ENCODE measurements around the gene KAT6B.

The KAT6B gene

GRCh38 chr10:75068523-75068922 is 242.1 kb downstream of the KAT6B start:
- no peak for DNase-seq (ENCODE audit: low spot score)

- no peak for DNase-seq (ENCODE audit: low spot score)
Measured at GRCh38 chr10:75070476-75070875, 244.1 kb downstream of the KAT6B start.

DNA sequence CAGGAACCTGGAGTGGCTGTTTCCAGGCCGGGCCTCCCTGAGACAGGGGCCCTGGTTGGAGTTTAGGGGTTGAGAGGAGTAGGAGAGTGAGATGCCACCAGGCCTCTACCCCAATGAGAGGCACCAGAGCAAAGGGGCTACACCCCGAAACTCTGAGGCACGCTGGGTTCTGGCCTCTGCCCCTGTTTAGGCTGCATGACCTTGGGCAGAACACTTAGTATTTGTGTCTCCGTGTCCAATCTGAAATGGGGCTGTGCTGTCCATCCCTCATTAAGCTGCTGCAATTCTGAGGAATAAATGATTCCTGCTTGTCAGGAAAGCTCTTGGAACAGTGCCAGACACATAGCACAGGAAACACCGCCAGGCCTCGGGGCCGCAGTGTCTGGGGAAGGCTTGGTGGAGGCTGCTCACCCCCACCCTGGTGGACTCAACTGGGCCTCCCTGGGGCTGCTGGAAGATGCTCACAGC is 244.6 kb downstream of the KAT6B start:
- DNase-seq (ENCODE audit: low spot score): no peak

GRCh38 chr10:75071756-75072155 is 245.4 kb downstream of the KAT6B start:
- DNase-seq (ENCODE audit: low spot score): no peak

DNA sequence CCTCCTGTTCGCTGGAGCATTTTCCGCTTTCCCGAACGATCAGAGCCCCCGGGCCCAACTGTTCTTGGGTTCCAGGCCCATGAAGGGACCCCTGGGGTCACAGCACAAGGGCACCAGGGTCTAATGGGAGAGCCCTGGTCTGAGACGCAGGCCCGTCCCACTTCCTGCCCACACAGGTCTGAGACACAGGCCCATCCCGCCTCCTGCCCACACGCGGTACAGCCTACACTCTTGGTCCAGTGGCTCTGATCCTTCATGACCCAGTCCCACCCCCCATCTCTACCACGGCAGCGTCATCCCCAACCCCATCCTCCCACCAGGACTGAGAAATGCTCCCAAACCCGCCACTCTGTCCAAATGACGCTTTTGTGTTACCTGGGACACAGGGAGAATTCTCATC is 246.3 kb downstream of the KAT6B start:
- DNase-seq (ENCODE audit: low spot score): no peak

DNA sequence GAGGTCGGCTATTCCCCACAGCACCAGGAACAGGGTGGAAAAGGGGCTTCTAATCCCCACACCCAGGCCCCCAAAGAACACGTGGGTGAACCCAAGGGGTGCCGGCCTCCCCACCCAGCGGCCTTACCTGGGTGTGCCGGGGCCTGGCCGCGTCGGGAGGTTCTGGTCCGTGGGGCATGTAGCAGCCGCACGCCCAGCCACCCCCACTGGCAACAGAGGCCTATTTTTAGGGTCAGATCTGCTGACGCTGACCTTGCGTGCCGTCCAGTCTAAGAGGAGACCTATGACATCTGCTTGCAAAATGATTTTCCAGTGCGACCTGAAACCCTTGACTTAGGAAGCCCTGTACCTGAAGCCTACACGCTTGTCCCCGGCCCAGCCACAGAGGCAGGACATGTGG is 247.0 kb downstream of the KAT6B start:
- DNase-seq (ENCODE audit: low spot score): no peak

- DNase-seq (ENCODE audit: low spot score): no peak
Measured at GRCh38 chr10:75074711-75075445, 248.5 kb downstream of the KAT6B start.

GRCh38 chr10:75076348-75076747 is 249.9 kb downstream of the KAT6B start:
- DNase-seq (ENCODE audit: low spot score): no peak

DNA sequence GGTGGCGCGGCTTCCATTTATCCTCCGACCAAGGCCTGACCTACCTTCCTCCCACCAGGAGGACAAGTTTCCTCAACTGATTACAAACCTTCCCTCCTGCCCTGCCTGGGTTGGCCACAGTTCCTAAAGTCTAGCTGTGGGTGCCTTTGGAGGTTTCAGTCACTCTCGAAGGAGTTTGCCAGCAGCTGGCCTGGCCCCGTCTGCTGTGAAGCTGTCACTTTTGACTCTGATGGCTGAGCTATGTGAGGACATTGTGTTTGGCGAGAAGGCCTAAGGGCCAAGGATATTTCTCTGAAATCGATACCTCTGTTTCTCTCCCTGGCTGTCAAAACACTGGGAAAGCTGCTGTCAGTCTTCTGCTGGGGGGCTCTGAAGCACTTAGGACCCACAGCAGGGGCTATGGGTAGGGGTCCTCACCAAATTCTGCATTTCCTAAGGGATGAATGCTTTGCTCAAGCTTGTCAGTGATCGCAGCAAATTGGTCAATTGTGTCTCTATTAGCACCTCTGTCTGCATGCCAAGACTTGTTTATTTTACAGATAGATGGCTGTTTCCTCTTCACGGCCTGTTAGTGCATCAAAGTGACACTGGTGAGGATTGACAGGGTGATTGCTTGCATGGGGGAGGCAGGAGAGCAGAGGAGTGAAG is 253.2 kb downstream of the KAT6B start:
- no peak for DNase-seq (ENCODE audit: low spot score)

DNA sequence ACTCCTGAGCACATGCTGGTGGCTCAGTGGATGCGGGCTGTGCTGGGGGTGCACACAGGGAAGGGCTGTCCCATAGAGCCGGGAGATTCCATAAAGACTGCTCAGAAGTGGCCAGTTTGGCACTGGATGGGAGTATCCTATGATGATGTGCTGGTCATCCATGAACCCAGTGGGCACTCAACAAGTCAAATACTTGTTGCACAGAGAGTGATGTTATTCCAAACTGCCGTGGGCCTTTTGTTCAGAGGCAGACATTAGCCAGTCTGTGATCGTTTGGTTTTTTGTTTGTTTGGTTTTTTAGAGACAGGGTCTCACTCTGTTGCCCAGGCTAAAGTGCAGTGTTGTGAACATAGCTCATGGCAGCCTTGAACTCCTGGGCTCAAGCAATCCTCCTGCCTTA is 254.2 kb downstream of the KAT6B start:
- DNase-seq (ENCODE audit: low spot score): no peak

DNA sequence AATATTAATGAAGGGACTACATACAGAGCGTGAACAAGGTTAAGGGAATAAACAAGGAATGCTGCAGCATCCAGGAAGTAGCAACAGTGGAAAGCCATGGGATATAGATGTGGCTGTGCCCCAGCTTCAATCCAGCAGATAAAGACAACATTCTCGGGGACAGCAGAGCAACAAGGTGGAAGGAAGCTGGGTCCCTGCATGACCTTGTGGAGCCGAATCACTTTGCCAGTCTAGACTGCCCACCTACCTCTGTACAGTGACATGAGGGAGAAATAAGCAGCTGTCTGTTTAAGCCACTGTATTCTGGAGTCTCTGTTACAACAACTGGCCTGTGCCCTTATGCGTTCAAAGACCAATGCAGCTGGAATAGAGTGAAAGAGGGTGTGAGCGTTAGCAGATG is 255.0 kb downstream of the KAT6B start:
- no peak for DNase-seq (ENCODE audit: low spot score)

All from GM03348 (cell line).